Activated CD4-positive, alpha-beta T cell treated with anti-CD3 and anti-CD28 coated beads, Interleukin-2, amount 10 ng/mL, durations not matched to agents 24 days and 14 days (primary cell): Measurements from ENCODE around the gene ATG4C. TPM values are rescaled to one million over a fixed set of nuclear protein-coding genes. Genes with fewer than 3 reads are reported as not detected.
"Not testable (repeated sequence)": the region's sequence is repeated elsewhere in the genome, so short reads cannot be mapped to it uniquely, and the experiment has no call there.

Experiments used
- DNase-seq: peaks from one replicate; pipeline ENCODE4 v3.0.0; 2022
- H3K27ac Mint-ChIP-seq: one replicate; pipeline ENCODE4 v1.8.0; 2022; ENCODE audit warnings: mild to moderate bottlenecking, mixed read lengths
- H3K27me3 Mint-ChIP-seq: one replicate; pipeline ENCODE4 v1.8.0; 2022; ENCODE audit warnings: mixed read lengths
- H3K36me3 Mint-ChIP-seq: one replicate; pipeline ENCODE4 v1.8.0; 2022; ENCODE audit warnings: low read depth, mild to moderate bottlenecking, mixed read lengths
- H3K4me1 Mint-ChIP-seq: one replicate; pipeline ENCODE4 v1.8.0; 2021; ENCODE audit warnings: mixed read lengths
- H3K4me3 Mint-ChIP-seq: one replicate; pipeline ENCODE4 v1.8.0; 2022; ENCODE audit warnings: mild to moderate bottlenecking, moderate library complexity, mixed read lengths
- H3K9me3 Mint-ChIP-seq: one replicate; pipeline ENCODE4 v1.8.0; 2021; ENCODE audit warnings: mixed read lengths
- intact Hi-C: fragments of 100-400 bp; cut with micrococcal nuclease; formaldehyde crosslinking; loops from one replicate; pipeline ENCODE4 v1.15.1; 2023
- total RNA-seq: library from RNA; stranded (reverse); gene quantifications from 2 replicates; pipeline ENCODE4 v1.2.3, GENCODE V29; 2022

Gene ATG4C, protein sequence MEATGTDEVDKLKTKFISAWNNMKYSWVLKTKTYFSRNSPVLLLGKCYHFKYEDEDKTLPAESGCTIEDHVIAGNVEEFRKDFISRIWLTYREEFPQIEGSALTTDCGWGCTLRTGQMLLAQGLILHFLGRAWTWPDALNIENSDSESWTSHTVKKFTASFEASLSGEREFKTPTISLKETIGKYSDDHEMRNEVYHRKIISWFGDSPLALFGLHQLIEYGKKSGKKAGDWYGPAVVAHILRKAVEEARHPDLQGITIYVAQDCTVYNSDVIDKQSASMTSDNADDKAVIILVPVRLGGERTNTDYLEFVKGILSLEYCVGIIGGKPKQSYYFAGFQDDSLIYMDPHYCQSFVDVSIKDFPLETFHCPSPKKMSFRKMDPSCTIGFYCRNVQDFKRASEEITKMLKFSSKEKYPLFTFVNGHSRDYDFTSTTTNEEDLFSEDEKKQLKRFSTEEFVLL
- total RNA-seq, result 8.9 and 10.2 TPM in 2 replicates

DNA sequence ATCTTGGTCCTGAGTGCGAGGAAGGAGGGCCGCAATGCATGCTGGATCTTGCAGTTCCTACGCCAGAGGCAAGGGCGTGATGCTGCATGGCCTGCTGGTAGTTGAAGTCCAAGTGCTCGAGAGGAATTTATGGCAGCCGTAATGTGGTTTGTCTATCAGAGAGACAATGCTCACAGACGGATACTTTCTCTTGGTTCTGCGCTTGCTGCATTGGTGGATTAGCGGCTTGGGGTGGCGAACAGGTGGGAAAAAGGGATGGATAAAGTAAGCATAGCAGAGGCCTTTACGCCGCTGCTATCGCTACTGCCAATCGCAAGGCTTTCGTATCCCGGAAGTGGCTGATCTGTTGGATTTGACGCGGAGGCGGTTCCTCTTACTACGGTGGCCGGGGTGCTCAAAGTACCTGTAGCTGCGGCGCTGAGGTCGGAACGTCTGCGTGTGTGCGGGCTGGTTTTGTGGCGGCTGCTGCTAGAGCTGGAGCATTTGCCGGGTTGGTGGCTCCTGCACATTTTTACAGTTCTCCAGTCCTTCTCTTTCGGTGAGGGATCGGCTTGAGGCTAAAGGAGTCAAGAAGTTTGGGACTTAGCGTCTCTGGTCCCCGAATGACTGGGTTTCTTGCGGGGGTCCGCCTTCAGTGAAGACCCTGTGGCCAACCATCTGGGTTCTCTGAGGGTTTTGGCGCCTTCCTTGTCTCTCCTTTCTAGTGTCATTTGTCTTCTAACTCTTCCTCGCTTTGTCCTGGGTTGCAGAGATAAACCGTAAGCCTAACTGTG, at the start of gene ATG4C:
ATG4C (plus strand) TSS at position 397 of the 773 bp plus-strand sequence. CDS start 19,655 bp downstream, outside the sequence.
- Mint-ChIP-seq H3K4me3 (no peak within 1 kb of the TSS), H3K9me3 (no peaks in the 10 kb centered on the region), H3K27me3 (peaks cover 9% of the 10 kb centered on the region), H3K36me3 (no peaks in the 10 kb centered on the region), H3K27ac (no peak within 1 kb of the TSS), H3K4me1 (peaks cover 6% of the 10 kb centered on the region)
- intact Hi-C loops, result loop anchor here (1.0 to 5.0 kb wide), 4 partner anchors 97 to 738 kb away; partner anchors contain the start of genes ALG6, DOCK7, EFCAB7 and ITGB3BP
- peak; percentile 97 for DNase-seq

DNA sequence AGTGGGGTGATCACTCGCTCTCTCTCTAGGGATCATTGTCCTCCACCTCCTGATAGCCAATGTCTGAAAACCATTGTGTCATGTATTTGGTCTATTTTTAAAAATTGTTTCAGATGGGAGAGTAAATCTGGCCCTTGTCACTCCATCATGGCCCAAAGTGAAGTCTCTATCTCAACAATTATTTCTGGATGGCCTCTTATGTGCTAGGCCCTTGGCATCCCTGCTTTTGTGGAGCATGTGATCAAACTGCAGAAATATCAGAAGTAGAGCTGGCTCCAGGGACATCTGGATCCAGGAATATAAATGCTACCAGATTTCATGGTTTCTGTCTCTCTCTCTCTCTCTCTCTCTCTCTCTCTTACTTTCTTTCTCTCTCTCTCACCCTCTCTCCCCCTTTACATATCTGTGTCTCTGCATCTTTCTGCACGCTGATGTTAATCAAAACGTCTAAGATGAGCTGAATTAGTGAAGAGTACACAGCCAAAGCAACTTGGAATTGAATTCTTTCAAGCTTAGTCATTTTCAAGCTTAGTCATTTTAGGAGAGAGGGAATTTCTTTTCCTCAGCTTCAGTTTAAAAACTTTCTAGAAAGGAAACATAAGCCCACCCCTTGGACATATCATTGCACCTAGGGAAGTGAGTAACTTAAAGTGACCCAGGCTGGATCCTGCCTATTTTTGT, 48.3 kb upstream of the ATG4C start:
- Mint-ChIP-seq H3K9me3 (no peaks in the 10 kb centered on the region), H3K36me3 (no peaks in the 10 kb centered on the region), H3K4me1 (peaks cover under 1% of the 10 kb centered on the region), H3K27me3 (peaks cover 11% of the 10 kb centered on the region), H3K27ac (no peak overlapping the region), H3K4me3 (no peak overlapping the region)
- no peak for DNase-seq
- intact Hi-C loops, result no loop called here

DNA sequence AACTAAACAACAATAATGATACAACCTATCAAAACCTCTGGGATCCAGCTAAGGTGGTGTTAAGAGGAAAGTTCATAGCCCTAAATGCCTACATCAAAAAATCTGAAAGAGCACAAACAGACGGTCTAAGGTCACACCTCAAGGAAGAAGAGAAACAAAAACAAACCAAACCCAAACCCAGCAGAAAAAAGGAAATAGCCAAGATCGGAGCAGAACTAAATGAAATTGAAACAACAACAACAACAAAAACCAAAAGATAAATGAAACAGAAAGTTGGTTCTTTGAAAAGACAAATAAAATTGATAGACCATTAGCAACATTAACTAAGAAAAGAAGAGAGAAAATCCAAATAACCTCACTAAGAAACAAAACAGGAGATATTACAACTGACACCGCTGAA, 43.2 kb upstream of the ATG4C start:
- not testable (repeated sequence) for H3K4me1 Mint-ChIP-seq, H3K4me3 Mint-ChIP-seq, DNase-seq, H3K9me3 Mint-ChIP-seq, H3K27ac Mint-ChIP-seq, H3K36me3 Mint-ChIP-seq
- H3K27me3 Mint-ChIP-seq, result peaks cover 30% of the 10 kb centered on the region
- intact Hi-C loops, result loop anchor here (10.0 kb wide), 1 partner anchor 336 kb away; no protein-coding TSS in a partner anchor

DNA sequence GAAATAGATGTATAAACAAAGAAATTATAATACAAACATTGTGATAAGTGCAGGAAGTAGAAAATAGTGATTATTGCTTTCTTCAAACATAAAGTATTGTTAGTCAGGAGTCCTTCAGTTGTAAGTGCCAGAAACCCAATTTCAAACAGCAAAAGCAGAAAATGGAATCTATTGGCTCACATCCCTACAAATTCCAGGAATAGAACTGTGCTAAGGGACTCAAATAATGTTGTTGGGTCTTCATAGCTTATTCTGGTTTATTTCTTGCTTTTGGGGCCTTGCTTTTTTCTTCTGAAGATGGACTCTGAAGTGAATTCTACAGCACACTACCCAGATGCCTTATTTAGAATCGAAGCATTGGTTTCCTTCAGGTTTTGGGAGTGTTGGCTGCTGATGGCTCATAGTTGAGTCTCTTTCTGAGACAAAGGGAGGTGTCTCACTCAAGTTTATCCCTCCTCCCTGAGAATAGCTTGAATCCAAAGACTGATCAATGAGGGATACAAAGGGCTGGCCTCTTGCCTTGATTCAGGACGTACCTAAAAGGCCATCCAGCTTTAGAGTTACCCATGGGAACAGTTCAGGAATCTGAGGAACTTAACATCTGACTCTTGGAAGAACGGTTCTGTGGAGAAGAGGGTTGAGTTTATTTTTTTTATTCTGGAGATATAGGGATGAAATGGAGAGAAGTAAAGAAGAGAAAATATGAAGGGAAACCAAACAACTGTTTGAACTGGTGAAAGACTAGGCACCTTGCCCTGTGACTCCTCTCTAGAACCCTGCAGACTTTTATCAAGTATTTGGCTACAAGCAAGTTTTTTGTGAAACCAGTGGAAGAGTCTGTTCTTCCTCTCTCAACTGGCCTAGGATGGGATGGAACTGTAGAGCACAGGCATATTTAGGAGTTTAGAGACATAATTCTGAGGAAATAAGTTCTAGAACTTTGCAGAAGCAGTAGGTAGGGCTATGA, 39.0 kb upstream of the ATG4C start:
- Mint-ChIP-seq H3K27me3 (peaks cover 30% of the 10 kb centered on the region), H3K9me3 (no peaks in the 10 kb centered on the region), H3K4me1 (peaks cover 5% of the 10 kb centered on the region), H3K4me3 (no peak overlapping the region), H3K27ac (no peak overlapping the region), H3K36me3 (no peaks in the 10 kb centered on the region)
- no peak for DNase-seq
- intact Hi-C loops, result loop anchor here (10.0 kb wide), 1 partner anchor 340 kb away; no protein-coding TSS in a partner anchor

DNA sequence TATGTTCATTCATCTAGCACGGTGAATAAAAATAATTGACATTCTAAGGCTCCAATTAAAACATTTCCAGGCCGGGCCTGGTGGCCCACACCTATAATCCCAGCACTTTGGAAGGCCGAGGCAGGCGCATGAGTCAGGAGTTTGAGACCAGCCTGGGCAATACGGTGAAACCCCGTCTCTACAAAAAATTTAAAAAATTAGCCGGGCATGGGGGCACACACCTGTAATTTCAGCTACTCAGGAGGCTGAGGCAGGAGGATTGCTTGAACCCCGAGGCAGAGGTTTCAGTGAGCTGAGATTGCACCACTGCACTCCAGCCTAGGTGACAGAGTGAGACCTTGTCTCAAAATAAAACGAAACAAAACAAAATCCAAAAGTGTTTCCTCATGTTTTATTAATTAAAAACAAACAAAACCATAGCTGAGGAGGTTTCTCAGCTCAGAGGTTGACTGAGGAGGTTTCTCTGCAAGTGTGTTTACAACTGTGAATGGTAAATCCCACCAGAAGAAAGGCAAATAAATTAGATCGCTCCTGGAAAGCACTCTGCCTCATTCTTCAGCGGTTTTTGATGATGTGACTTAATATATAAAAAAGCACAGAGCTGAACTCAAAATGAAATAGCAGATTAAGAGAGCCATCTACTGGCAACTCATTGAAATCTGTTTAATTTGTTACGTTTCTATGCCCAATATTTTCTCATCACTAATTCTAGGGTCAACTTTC, 37.7 kb upstream of the ATG4C start:
- Mint-ChIP-seq H3K27me3 (peaks cover 21% of the 10 kb centered on the region), H3K36me3 (no peaks in the 10 kb centered on the region), H3K27ac (no peak overlapping the region), H3K9me3 (no peaks in the 10 kb centered on the region), H3K4me3 (no peak overlapping the region), H3K4me1 (no peaks in the 10 kb centered on the region)
- intact Hi-C loops, result loop anchor here (1.0 to 10.0 kb wide), 3 partner anchors 238 to 571 kb away; no protein-coding TSS in a partner anchor
- DNase-seq, result no peak

DNA sequence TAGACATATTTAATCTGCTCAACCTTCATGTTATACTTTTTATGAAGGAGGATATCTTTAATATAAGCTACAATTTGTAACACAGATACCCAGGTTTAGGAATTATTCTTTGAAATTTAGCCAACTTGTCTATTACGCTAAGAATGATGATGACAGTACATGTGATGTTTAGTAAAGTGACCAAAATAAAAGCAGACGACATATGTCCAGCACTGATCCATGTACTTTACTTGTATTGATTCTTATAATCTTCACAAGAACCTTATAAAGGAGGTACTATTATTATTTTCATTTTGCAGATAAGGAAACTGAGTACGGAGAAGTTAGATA, 37.2 kb upstream of the ATG4C start:
- DNase-seq, result no peak
- H3K4me3 Mint-ChIP-seq, result no peak overlapping the region

DNA sequence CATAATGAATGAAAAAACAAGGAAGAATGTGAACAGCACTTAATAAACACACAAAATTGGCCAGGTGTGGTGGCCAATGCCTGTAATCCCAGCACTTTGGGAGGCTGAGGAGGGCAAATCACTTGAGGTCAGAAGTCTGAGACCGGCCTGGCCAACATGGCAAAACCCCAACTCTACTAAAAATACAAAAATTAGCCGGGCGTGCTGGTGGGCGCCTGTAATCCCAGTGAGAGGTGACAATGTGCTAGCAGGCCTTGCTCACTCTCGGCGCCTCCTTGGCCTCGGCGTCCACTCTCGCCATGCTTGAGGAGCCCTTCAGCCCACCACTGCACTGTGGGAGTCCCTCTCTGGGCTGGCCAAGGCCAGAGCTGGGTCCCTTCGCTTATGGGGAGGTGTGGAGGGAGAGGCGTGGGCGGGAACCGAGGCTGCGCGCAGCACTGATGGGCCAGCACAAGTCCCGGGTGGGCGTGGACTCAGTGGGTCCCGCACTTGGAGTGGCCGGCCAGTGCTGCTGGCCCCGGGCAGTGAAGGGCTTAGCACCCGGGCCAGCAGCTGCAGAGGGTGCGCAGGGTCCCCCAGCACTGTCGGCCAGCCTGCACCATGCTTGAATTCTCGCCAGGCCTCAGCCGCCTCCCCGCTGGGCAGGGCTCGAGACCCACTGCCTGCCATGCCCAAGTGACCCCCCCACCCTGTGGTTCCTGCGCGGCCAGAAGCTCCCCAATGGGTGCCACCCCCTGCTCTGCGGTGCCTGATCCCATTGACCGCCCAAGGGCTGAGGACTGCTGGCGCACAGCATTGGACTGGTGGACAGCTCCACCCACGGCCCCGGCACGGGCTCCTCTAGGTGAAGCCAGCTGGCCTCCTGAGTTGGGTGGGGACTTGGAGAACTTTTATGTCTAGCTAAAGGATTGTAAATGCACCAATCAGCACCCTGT, 30.6 kb upstream of the ATG4C start:
- Mint-ChIP-seq H3K27ac (no peak overlapping the region), H3K36me3 (no peaks in the 10 kb centered on the region), H3K27me3 (peaks cover 3% of the 10 kb centered on the region), H3K4me1 (no peaks in the 10 kb centered on the region), H3K9me3 (no peaks in the 10 kb centered on the region), H3K4me3 (no peak overlapping the region)
- DNase-seq, result no peak
- intact Hi-C loops, result no loop called here

More for the DNA sequence above, 37.2 kb upstream of the ATG4C start:
- Mint-ChIP-seq H3K4me1 (no peaks in the 10 kb centered on the region), H3K27ac (no peak overlapping the region), H3K27me3 (peaks cover 16% of the 10 kb centered on the region), H3K9me3 (no peaks in the 10 kb centered on the region), H3K36me3 (no peaks in the 10 kb centered on the region)
- intact Hi-C loops, result loop anchor here (1.0 to 10.0 kb wide), 3 partner anchors 238 to 572 kb away; no protein-coding TSS in a partner anchor

DNA sequence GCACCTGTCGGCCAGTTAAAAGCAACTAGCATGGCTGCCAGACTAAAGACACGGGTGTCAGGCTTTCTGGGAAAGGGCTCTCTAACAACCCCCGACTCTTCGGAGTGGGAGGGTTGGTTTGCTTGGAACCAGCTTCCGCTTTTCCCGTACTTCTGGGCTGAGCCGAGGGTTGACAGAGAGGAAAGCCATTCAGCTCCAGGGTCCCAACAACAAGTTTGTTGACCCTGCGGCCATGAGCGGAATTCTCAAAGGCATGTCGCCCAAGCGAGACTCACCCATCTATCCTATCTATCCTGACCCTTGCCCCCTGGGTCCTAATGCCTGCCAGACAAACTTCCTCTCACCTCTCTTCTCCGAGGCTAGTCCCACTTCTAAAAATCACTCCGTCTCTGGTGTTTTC, 29.0 kb upstream of the ATG4C start:
- intact Hi-C loops, H3K27me3 Mint-ChIP-seq, H3K27ac Mint-ChIP-seq: not testable (repeated sequence)

DNA sequence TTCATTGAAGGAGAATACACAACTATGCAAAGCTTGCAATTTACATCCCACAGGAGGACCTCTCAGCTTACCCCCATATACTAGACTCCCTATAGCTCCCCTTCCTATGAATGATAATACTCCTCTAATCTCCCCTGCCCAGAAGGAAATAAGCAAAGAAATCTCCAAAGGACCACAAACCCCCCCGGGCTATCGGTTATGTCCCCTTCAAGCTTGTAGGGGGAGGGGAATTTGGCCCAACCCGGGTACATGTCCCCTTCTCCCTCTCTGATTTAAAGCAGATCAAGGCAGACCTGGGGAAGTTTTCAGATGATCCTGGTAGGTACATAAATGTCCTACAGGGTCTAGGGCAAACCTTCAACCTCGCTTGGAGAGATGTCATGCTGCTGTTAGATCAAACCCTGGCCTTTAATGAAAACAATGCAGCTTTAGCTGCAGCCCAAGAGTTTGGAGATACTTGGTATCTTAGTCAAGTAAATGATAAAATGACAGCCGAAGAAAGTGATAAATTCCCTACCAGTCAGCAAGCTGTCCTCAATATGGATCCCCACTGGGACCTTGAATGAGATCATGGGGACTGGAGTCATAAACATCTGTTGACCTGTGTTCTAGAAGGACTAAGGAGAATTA, 27.6 kb upstream of the ATG4C start:
- H3K4me3 Mint-ChIP-seq, H3K27me3 Mint-ChIP-seq, DNase-seq, H3K4me1 Mint-ChIP-seq, H3K36me3 Mint-ChIP-seq, H3K27ac Mint-ChIP-seq, intact Hi-C loops, H3K9me3 Mint-ChIP-seq: not testable (repeated sequence)

More for the DNA sequence above, 29.0 kb upstream of the ATG4C start:
- not testable (repeated sequence) for H3K4me1 Mint-ChIP-seq, H3K9me3 Mint-ChIP-seq, H3K4me3 Mint-ChIP-seq, H3K36me3 Mint-ChIP-seq, DNase-seq

DNA sequence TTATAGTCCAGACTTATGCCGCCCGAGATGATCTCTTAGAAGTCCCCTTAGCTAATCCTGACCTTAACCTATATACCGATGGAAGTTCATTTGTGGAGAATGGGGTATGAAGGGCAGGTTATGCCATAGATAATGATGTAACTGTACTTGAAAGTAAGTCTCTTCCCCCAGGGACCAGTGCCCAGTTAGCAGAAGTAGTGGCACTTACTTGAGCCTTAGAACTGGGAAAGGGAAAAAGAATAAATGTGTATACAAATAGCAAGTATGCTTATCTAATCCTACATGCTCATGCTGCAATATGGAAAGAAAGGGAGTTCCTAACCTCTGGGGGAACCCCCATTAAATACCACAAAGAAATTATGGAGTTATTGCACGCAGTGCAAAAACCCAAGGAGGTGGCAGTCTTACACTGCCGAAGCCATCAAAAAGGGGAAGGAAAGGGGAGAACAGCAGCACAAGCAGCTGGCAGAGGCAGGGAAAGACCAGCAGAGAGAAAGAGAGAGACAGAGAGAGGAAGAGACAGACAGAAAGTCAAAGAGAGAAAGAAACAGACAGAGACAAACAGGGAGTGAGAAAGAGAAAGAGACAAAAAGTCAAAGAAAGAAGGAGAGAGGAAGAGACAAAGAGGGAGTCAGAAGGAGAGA, 24.6 kb upstream of the ATG4C start:
- H3K27ac Mint-ChIP-seq, H3K9me3 Mint-ChIP-seq, H3K36me3 Mint-ChIP-seq, H3K4me3 Mint-ChIP-seq, H3K4me1 Mint-ChIP-seq, intact Hi-C loops, H3K27me3 Mint-ChIP-seq, DNase-seq: not testable (repeated sequence)
